Measurements from ENCODE around the gene SBSN. TPM values are rescaled to one million over a fixed set of nuclear protein-coding genes. Genes with fewer than 3 reads are reported as not detected.

SBSN gene
- total RNA-seq, 2 donors from 2014 or later: 1.5 TPM; not detected in 1

- H3K4me1 ChIP-seq (ENCODE audit: control insufficient read depth in 1 of 2, low read depth in 2 of 2): peaks cover 8 to 13% of the 10 kb centered on the region in 2 donors
- H3K4me3 ChIP-seq: no peak overlapping the region
- H3K27ac ChIP-seq: no peak overlapping the region
- ATAC-seq (ENCODE audit: insufficient number of reproducible peaks, low FRiP score, low read depth): no peak
- H3K27me3 ChIP-seq (replicated peaks; ENCODE audit: insufficient read depth): no peaks in the 10 kb centered on the region
- H3K9me3 ChIP-seq: no peaks in the 10 kb centered on the region
- no peak for DNase-seq (ENCODE audit: low spot score)
- no peaks in the 10 kb centered on the region for H3K36me3 ChIP-seq
- no peak for TF ChIP-seq CTCF (IDR thresholded peaks at IDR 0.05)
These were observed 21.9 kb upstream of the SBSN start for GRCh38 chr19:35549879-35550523.

GRCh38 chr19:35549174-35549788, 21.2 kb upstream of the SBSN start:
- Histone ChIP-seq H3K27me3 (replicated peaks; ENCODE audit: insufficient read depth) (no peaks in the 10 kb centered on the region), H3K4me1 (ENCODE audit: control insufficient read depth in 1 of 2, low read depth in 2 of 2) (peaks cover 8 to 20% of the 10 kb centered on the region in 2 donors), H3K4me3 (no peak overlapping the region), H3K27ac (no peak overlapping the region), H3K9me3 (no peaks in the 10 kb centered on the region), H3K36me3 (no peaks in the 10 kb centered on the region)
- ATAC-seq (ENCODE audit: insufficient number of reproducible peaks, low FRiP score, low read depth) (no peak), DNase-seq (ENCODE audit: low spot score) (no peak)
- TF ChIP-seq CTCF (IDR thresholded peaks at IDR 0.05): peak; percentile 69

GRCh38 chr19:35546532-35546931, 18.4 kb upstream of the SBSN start:
- Histone ChIP-seq H3K36me3 (no peaks in the 10 kb centered on the region), H3K27ac (no peak overlapping the region), H3K4me3 (peak overlapping the region; percentile 97), H3K9me3 (no peaks in the 10 kb centered on the region), H3K27me3 (replicated peaks; ENCODE audit: insufficient read depth) (no peaks in the 10 kb centered on the region), H3K4me1 (ENCODE audit: control insufficient read depth in 1 of 2, low read depth in 2 of 2) (peaks cover 8 to 21% of the 10 kb centered on the region in 2 donors)
- ATAC-seq (ENCODE audit: insufficient number of reproducible peaks, low FRiP score, low read depth) (no peak), DNase-seq (ENCODE audit: low spot score) (no peak)
- TF ChIP-seq CTCF (IDR thresholded peaks at IDR 0.05): no peak

- H3K4me1 ChIP-seq (ENCODE audit: control insufficient read depth in 1 of 2, low read depth in 2 of 2): peaks cover 8 to 21% of the 10 kb centered on the region in 2 donors
- H3K27me3 ChIP-seq (replicated peaks; ENCODE audit: insufficient read depth): no peaks in the 10 kb centered on the region
- no peaks in the 10 kb centered on the region for H3K36me3 ChIP-seq
- DNase-seq (ENCODE audit: low spot score) (no peak), ATAC-seq (ENCODE audit: insufficient number of reproducible peaks, low FRiP score, low read depth) (no peak)
- H3K4me3 ChIP-seq: peak overlapping the region; percentile 97
- no peak for TF ChIP-seq CTCF (IDR thresholded peaks at IDR 0.05)
- no peaks in the 10 kb centered on the region for H3K9me3 ChIP-seq
- H3K27ac ChIP-seq: peak overlapping the region; percentile 20 to 68
These were observed 17.8 kb upstream of the SBSN start for GRCh38 chr19:35545855-35546381.

- Histone ChIP-seq H3K4me3 (peak within 1 kb of the TSS; percentile 97), H3K27ac (peak within 1 kb of the TSS; percentile 68 to 70), H3K4me1 (ENCODE audit: control insufficient read depth in 1 of 2, low read depth in 2 of 2) (peaks cover 8 to 21% of the 10 kb centered on the region in 2 donors), H3K27me3 (replicated peaks; ENCODE audit: insufficient read depth) (no peaks in the 10 kb centered on the region), H3K9me3 (no peaks in the 10 kb centered on the region), H3K36me3 (no peaks in the 10 kb centered on the region)
- TF ChIP-seq CTCF (IDR thresholded peaks at IDR 0.05): no peak
- ATAC-seq (ENCODE audit: insufficient number of reproducible peaks, low FRiP score, low read depth) (peak; percentile 57), DNase-seq (ENCODE audit: low spot score) (peak; percentile 79)
These were observed 17.1 kb upstream of the SBSN start, which contains the start of gene TMEM147 for GRCh38 chr19:35545001-35545854. TMEM147 (plus strand) TSS chr19:35545626; CDS start chr19:35545740, 114 bp downstream.

All from thoracic aorta (tissue), 2 donors.